A549 (cell line): Measurements from ENCODE around the gene PCYT1B.

Experiments used
- CHD4 ChIP-seq: fragments of 200-600 bp; sonication (generic); IDR thresholded peaks from 2 replicates; pipeline ENCODE4 v1.6.1; 2016; ENCODE audit warnings: antibody characterized with exemption, mild to moderate bottlenecking, borderline replicate concordance
- EP300 ChIP-seq, 2 experiments: fragments of >200 bp; sonication (Bioruptor Twin); formaldehyde crosslinking; IDR thresholded peaks; 2 replicates in 1 of 2; 3 replicates in 1 of 2; pipeline ENCODE4 v1.6.1; 2016 to 2017
- JUN ChIP-seq, 2 experiments: fragments of >200 bp; sonication (Bioruptor Twin); formaldehyde crosslinking; IDR thresholded peaks; 2 replicates in 1 of 2; 3 replicates in 1 of 2; pipeline ENCODE4 v1.6.1; 2016 to 2017
- MAFK ChIP-seq: fragments of 450-650 bp; IDR thresholded peaks from 2 replicates; pipeline ENCODE4 v1.6.1; 2014; ENCODE audit not compliant: partially characterized antibody
- POLR2A ChIP-seq: IDR thresholded peaks from 2 replicates; pipeline ENCODE4 v1.6.1; 2012; ENCODE audit warnings: mild to moderate bottlenecking, low read length
- TF ChIP-seq, protein P1 (sequence below): fragments of >200 bp; sonication (Bioruptor Twin); formaldehyde crosslinking; IDR thresholded peaks from 3 replicates; pipeline ENCODE4 v1.5.1; 2016

DNA sequence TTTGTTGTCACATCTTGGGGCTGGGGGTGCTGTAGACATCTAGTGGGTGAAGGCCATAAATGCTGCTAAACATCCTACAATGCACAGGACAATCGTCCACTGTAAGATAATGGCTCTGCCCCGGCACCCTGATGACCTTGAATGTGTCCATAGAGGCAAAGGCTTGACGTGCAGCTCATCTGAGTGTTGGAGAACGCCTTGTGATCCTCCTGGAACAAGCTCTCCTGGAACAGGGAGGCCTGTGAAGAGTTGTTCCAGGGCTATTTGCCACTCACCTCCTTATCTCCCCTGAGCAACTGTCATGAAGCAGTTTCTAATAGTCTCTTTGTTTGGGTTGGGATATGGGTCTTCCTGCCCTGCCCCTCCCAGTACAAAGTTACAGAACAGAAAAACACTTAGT lies 15.2 kb upstream of the PCYT1B start:
- TF ChIP-seq CHD4: no peak
- TF ChIP-seq EP300 (IDR thresholded peaks at IDR 0.05): no peak
- TF ChIP-seq, protein P1, sequence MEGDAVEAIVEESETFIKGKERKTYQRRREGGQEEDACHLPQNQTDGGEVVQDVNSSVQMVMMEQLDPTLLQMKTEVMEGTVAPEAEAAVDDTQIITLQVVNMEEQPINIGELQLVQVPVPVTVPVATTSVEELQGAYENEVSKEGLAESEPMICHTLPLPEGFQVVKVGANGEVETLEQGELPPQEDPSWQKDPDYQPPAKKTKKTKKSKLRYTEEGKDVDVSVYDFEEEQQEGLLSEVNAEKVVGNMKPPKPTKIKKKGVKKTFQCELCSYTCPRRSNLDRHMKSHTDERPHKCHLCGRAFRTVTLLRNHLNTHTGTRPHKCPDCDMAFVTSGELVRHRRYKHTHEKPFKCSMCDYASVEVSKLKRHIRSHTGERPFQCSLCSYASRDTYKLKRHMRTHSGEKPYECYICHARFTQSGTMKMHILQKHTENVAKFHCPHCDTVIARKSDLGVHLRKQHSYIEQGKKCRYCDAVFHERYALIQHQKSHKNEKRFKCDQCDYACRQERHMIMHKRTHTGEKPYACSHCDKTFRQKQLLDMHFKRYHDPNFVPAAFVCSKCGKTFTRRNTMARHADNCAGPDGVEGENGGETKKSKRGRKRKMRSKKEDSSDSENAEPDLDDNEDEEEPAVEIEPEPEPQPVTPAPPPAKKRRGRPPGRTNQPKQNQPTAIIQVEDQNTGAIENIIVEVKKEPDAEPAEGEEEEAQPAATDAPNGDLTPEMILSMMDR: no peak
- no peak for TF ChIP-seq JUN (IDR thresholded peaks at IDR 0.05)
- no peak for TF ChIP-seq MAFK
- no peak for TF ChIP-seq POLR2A
